ENCODE measurements around the gene MADCAM1. TPM values are rescaled to one million over a fixed set of nuclear protein-coding genes. Genes with fewer than 3 reads are reported as not detected.

Gene MADCAM1
- total RNA-seq, 1 experiment from 2014 or later, result not detected

GRCh38 chr19:535017-535835, 38.9 kb downstream of the MADCAM1 start:
- peaks cover 9% of the 10 kb centered on the region for H3K36me3 ChIP-seq (replicated peaks; ENCODE audit: control insufficient read depth, insufficient read depth, low read length)
- no peak for DNase-seq
- H3K4me3 ChIP-seq (ENCODE audit: insufficient read depth, low read depth, low read length), result no peak overlapping the region
- no peaks in the 10 kb centered on the region for H3K27me3 ChIP-seq (ENCODE audit: control insufficient read depth, insufficient read depth, low read length)

DNA sequence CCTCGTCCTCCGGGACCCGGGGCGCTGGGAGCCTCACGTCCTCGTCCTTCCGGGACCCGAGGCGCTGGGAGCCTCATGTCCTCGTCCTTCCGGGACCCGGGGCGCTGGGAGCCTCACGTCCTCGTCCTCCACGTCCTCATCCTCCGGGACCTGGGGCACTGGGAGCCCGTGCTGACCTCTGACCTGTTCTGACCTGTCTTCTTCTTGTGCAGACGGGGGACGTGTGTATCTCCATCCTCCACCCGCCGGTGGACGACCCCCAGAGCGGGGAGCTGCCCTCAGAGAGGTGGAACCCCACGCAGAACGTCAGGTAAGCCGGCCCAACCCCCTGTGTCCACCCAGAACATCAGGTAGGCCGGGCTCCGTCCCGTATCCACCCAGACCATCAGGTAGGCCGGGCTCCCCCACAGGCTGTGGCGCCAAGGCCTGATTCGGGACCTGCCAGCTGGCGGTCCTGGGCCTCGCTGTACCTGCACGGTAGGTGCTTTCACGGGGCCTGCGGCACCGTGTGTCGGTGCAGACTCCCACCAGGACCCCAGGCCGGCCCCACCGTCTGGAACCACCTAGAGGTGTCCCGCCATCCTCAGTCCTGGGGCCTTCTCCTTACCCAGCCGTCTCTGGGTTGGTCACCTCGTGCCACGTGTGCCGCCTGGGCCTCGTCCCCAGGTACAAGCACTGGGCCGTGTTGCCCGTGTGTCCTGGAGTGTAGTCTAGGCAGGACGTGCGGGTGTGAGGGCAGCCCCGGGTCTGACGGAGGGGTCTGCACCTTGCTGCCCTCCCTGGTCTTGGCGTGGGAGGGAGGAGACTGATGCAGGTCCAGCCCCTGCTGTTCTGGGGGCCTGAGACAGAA, 40.0 kb downstream of the MADCAM1 start:
- no peak overlapping the region for H3K4me3 ChIP-seq (ENCODE audit: insufficient read depth, low read depth, low read length)
- H3K36me3 ChIP-seq (replicated peaks; ENCODE audit: control insufficient read depth, insufficient read depth, low read length), result peaks cover 9% of the 10 kb centered on the region
- DNase-seq, result no peak
- no peaks in the 10 kb centered on the region for H3K27me3 ChIP-seq (ENCODE audit: control insufficient read depth, insufficient read depth, low read length)

- Histone ChIP-seq H3K4me3 (ENCODE audit: insufficient read depth, low read depth, low read length) (no peak overlapping the region), H3K27me3 (ENCODE audit: control insufficient read depth, insufficient read depth, low read length) (no peaks in the 10 kb centered on the region), H3K36me3 (replicated peaks; ENCODE audit: control insufficient read depth, insufficient read depth, low read length) (peaks cover 9% of the 10 kb centered on the region)
- no peak for DNase-seq
Measured at GRCh38 chr19:536881-537404, 40.7 kb downstream of the MADCAM1 start.

DNA sequence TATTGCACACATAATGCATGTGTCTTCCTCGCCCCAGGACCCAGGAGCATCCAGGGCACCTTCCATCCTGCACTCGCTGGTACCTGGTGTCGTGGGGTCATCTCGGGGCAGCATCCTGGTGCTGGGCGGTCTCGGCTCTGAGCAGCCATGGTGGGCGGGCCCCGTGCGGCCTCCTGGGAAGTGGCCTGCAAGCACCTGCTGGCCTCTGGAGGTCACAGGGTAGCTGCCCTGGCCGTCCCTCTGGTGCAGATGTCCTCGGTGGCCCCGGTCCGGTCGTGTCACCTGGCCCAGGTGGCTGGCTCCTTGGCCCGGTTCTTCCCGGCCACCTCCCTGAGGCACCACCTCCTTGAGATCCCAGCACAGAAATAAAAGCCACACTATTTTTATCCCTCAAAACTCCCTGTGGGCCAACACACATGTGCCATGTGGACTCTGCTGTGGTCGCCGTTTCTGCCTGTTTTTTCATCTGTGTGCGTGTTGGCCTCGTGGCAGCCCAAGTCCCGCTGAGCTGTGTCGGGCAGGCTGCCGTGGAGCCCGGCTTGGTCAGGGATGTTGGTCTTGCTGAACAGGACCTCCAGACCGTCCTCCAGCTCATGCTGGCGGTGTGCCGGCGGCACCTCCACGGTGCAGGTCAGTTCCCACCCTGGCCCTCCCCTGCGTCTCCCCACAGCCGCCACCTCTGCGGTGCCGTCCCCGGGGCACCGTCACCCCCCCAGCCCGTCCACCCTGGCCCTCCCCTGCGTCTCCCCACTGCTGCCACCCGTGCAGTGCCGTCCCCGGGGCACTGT, 42.5 kb downstream of the MADCAM1 start:
- no peak for DNase-seq
- Histone ChIP-seq H3K36me3 (replicated peaks; ENCODE audit: control insufficient read depth, insufficient read depth, low read length) (peaks cover 9% of the 10 kb centered on the region), H3K27me3 (ENCODE audit: control insufficient read depth, insufficient read depth, low read length) (no peaks in the 10 kb centered on the region), H3K4me3 (ENCODE audit: insufficient read depth, low read depth, low read length) (no peak overlapping the region)

DNA sequence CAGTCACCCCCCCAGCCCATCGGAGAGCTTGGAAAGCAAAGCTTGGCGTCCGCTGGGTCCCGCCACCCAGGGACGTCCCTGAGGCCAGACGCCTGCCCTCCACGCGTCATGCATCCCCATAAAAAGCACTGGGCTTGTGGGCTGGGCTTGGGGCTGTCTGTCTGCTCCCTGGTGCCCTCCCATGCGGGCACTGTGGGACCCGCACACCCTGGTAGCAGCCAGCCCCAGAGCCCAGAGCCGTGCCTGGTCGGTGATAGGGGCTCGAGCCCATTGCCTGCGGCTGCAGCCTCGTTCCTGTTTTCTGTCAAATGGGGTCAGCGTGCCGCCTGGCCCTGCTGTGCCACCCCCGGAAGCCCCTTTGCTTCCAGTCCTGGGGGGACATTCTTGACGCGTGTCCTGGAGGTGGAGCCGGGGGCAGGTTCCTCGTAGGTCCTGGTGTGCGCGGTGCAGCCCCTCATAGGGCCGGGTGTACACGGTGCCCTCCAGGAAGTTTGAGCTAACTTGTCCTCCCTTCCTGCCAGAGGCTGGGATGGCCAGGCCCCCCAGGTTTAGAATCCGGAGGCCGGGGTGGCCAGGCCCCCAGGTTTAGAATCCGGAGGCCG, 43.2 kb downstream of the MADCAM1 start:
- H3K27me3 ChIP-seq (ENCODE audit: control insufficient read depth, insufficient read depth, low read length), result no peaks in the 10 kb centered on the region; the same call in 1 of the 2 replicates
- DNase-seq, result no peak
- peaks cover 9% of the 10 kb centered on the region for H3K36me3 ChIP-seq (replicated peaks; ENCODE audit: control insufficient read depth, insufficient read depth, low read length)
- H3K4me3 ChIP-seq (ENCODE audit: insufficient read depth, low read depth, low read length), result no peak overlapping the region

- Histone ChIP-seq H3K4me3 (ENCODE audit: insufficient read depth, low read depth, low read length) (no peak overlapping the region), H3K27me3 (ENCODE audit: control insufficient read depth, insufficient read depth, low read length) (no peaks in the 10 kb centered on the region; the same call in 1 of the 2 replicates), H3K36me3 (replicated peaks; ENCODE audit: control insufficient read depth, insufficient read depth, low read length) (peaks cover 7% of the 10 kb centered on the region)
- DNase-seq, result no peak
Measured at GRCh38 chr19:540867-541637, 44.8 kb downstream of the MADCAM1 start.

DNA sequence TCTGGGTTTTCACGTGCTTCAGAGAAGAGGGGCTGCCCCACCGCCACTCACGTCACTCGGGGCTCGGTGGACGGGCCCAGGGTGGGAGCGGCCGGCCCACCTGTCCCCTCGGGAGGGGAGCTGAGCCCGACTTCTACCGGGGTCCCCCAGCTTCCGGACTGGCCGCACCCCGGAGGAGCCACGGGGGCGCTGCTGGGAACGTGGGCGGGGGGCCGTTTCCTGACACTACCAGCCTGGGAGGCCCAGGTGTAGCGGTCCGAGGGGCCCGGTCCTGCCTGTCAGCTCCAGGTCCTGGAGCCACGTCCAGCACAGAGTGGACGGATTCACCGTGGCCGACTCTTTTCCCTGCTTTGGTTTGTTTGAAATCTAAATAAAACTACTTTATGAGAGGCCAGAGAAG, 45.4 kb downstream of the MADCAM1 start:
- H3K36me3 ChIP-seq (replicated peaks; ENCODE audit: control insufficient read depth, insufficient read depth, low read length), result peaks cover 4% of the 10 kb centered on the region
- no peak overlapping the region for H3K4me3 ChIP-seq (ENCODE audit: insufficient read depth, low read depth, low read length)
- H3K27me3 ChIP-seq (ENCODE audit: control insufficient read depth, insufficient read depth, low read length), result no peaks in the 10 kb centered on the region; the same call in 1 of the 2 replicates
- no peak for DNase-seq

GRCh38 chr19:542173-542866, 46.0 kb downstream of the MADCAM1 start:
- H3K27me3 ChIP-seq (ENCODE audit: control insufficient read depth, insufficient read depth, low read length), result no peaks in the 10 kb centered on the region; the same call in 1 of the 2 replicates
- H3K36me3 ChIP-seq (replicated peaks; ENCODE audit: control insufficient read depth, insufficient read depth, low read length), result peaks cover 4% of the 10 kb centered on the region
- no peak for DNase-seq
- no peak overlapping the region for H3K4me3 ChIP-seq (ENCODE audit: insufficient read depth, low read depth, low read length)

DNA sequence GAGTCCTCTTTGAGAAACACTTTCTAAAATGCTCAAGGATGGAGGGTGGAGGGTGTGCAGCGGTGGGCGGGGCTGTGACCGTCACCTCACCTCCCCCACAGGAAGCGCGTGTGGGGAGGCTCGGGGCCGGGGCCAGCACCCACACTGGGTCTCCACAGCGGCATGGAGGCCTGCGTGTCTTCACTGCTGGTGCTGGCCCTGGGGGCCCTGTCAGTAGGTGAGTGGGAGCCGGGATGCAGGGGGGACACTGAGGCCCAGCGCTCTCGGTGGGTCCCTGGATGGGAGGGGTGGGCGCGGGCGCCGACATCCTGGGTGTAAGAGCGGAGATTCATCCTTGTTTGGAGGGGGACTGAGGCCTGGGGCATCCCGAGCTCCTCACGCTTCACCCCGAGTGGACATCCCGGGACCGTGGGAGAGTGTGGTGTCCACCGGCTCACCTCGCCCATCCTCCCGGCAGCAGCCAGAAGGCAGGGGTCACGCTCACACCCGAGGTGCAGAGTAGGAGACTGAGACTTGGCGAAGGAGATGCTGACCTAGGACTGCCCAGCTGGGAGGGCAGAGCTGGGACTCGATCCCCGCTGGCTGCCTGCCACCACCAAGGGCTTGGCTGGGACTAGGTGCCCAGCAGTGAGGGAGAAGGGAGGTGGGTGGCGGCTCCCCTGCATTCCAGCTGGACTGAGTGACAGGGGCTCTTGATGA, 47.8 kb downstream of the MADCAM1 start, which contains the start of gene GZMM:
TSS of gene GZMM (plus strand) at position 144 of the 699 bp plus-strand sequence. CDS start at position 163, 19 bp downstream.
- no peak for DNase-seq

GRCh38 chr19:547117-547516, 50.8 kb downstream of the MADCAM1 start:
- no peaks in the 10 kb centered on the region for H3K36me3 ChIP-seq (replicated peaks; ENCODE audit: control insufficient read depth, insufficient read depth, low read length)
- no peak for DNase-seq

More for the DNA sequence above, 47.8 kb downstream of the MADCAM1 start, which contains the start of gene GZMM:
- no peak within 1 kb of the TSS for H3K4me3 ChIP-seq (ENCODE audit: insufficient read depth, low read depth, low read length)
- H3K27me3 ChIP-seq (ENCODE audit: control insufficient read depth, insufficient read depth, low read length), result no peaks in the 10 kb centered on the region; the same call in 1 of the 2 replicates
- no peaks in the 10 kb centered on the region; the same call in 1 of the 2 replicates for H3K36me3 ChIP-seq (replicated peaks; ENCODE audit: control insufficient read depth, insufficient read depth, low read length)

DNA sequence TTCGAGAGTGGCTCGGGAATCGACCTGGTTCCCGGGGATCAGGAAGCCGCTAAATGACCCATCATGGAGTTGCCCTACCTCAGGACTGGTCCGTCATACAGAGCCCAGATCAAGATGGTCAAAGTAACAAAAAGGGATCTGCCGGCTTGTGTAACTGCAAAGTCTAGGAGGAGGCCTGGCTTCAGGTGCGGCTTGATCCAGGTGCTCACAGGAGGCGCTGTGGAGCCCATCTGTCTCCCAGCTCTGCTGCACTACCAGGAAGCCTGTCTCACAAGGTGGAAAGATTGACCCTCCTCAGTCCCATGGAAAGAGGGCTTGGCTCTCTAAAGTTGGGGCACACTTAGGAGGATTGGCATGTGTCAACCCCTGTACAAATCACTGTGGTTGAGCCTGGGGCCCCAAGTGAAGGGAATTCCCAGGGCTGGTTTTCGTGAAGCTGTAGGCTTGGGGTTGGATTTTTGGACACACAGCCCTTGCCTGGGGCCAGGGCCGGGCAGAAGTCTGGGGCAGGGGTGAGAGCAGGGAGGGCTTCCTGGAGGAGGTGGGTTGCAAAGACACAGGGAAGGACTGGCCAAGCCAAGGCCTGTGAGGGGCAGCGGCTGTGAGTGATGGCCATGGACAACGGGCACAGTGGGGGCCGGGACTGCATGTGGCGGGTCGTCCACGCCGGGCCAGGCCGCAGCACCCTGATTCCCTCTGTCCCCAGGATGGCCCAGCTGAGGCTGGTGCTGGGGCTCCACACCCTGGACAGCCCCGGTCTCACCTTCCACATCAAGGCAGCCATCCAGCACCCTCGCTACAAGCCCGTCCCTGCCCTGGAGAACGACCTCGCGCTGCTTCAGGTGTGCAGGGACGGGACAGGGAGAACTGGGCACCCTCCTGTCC, 51.8 kb downstream of the MADCAM1 start:
- Histone ChIP-seq H3K27me3 (ENCODE audit: control insufficient read depth, insufficient read depth, low read length) (no peaks in the 10 kb centered on the region; the same call in none of the 2 replicates), H3K4me3 (ENCODE audit: insufficient read depth, low read depth, low read length) (no peak overlapping the region), H3K36me3 (replicated peaks; ENCODE audit: control insufficient read depth, insufficient read depth, low read length) (no peaks in the 10 kb centered on the region)
- no peak for DNase-seq

More at GRCh38 chr19:547117-547516, 50.8 kb downstream of the MADCAM1 start:
- Histone ChIP-seq H3K4me3 (ENCODE audit: insufficient read depth, low read depth, low read length) (no peak overlapping the region), H3K27me3 (ENCODE audit: control insufficient read depth, insufficient read depth, low read length) (no peaks in the 10 kb centered on the region; the same call in none of the 2 replicates)

Measured in H7 (cell line).